Neural crest cell (in vitro differentiated cells): ENCODE data around the gene C1R. TPM values are rescaled to one million over a fixed set of nuclear protein-coding genes. Genes with fewer than 3 reads are reported as not detected.
"Not testable (repeated sequence)": the region's sequence is repeated elsewhere in the genome, so short reads cannot be mapped to it uniquely, and the experiment has no call there.

Experiments used
- DNase-seq: peaks from one replicate; pipeline ENCODE4 v3.0.0; 2021; ENCODE audit warnings: low read depth, mixed read lengths, low spot score
- H3K27ac Mint-ChIP-seq: one replicate; pipeline ENCODE4 v1.8.0; 2021; ENCODE audit warnings: mild to moderate bottlenecking, mixed read lengths; ENCODE audit not compliant: unreplicated experiment
- H3K27me3 Mint-ChIP-seq: 2 replicates; pipeline ENCODE4 v1.8.0; 2021; ENCODE audit warnings: low read depth, mild to moderate bottlenecking, mixed read lengths
- H3K36me3 Mint-ChIP-seq: 2 replicates; pipeline ENCODE4 v1.8.0; 2021; ENCODE audit warnings: low read depth, mild to moderate bottlenecking, mixed read lengths
- H3K4me1 Mint-ChIP-seq: 2 replicates; pipeline ENCODE4 v1.8.0; 2021; ENCODE audit warnings: mixed read lengths
- H3K4me3 Mint-ChIP-seq: one replicate; pipeline ENCODE4 v1.8.0; 2021; ENCODE audit warnings: mild to moderate bottlenecking, mixed read lengths
- H3K9me3 Mint-ChIP-seq: 2 replicates; pipeline ENCODE4 v1.8.0; 2021; ENCODE audit warnings: mixed read lengths
- total RNA-seq: library from RNA; stranded (reverse); gene quantifications from 2 replicates; pipeline ENCODE4 v1.2.1, GENCODE V29; 2021
- TF ChIP-seq, protein P1 (sequence below): fragments of 200-600 bp; sonication (generic); conservative IDR thresholded peaks from 2 replicates; pipeline ENCODE4 v1.5.0; 2021; ENCODE audit warnings: antibody characterized with exemption, mild to moderate bottlenecking

Gene C1R
- total RNA-seq, 1 donor from 2014 or later, result 4.0 TPM

- H3K27ac Mint-ChIP-seq, result no peak overlapping the region
- no peak for DNase-seq
Measured at GRCh38 chr12:7110661-7111060, 18.4 kb upstream of the C1R start.

DNA sequence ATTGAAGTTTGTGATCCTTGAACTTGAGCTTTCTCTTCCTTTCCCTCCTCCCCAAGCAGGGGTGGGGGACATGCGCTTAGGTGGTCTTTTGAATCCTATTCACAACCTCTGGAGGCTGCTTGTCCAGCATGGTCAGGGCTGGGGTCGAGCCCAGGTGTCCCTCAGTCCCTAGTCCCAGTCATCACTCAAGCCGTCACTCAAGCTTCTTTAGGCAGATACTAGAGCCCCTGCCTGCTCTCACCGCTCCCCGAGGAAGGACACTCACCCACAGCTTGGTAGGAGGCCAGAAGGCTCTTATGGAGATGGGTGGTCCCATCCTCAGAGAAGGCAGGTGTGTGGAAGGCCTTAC is 17.3 kb upstream of the C1R start:
- Mint-ChIP-seq H3K9me3 (peaks cover 14% of the 10 kb centered on the region), H3K36me3 (peaks cover 16% of the 10 kb centered on the region), H3K27me3 (no peaks in the 10 kb centered on the region), H3K4me1 (peaks cover 18% of the 10 kb centered on the region), H3K27ac (peak overlapping the region; percentile 31), H3K4me3 (peak overlapping the region; percentile 87)
- no peak for DNase-seq
- TF ChIP-seq, protein P1, sequence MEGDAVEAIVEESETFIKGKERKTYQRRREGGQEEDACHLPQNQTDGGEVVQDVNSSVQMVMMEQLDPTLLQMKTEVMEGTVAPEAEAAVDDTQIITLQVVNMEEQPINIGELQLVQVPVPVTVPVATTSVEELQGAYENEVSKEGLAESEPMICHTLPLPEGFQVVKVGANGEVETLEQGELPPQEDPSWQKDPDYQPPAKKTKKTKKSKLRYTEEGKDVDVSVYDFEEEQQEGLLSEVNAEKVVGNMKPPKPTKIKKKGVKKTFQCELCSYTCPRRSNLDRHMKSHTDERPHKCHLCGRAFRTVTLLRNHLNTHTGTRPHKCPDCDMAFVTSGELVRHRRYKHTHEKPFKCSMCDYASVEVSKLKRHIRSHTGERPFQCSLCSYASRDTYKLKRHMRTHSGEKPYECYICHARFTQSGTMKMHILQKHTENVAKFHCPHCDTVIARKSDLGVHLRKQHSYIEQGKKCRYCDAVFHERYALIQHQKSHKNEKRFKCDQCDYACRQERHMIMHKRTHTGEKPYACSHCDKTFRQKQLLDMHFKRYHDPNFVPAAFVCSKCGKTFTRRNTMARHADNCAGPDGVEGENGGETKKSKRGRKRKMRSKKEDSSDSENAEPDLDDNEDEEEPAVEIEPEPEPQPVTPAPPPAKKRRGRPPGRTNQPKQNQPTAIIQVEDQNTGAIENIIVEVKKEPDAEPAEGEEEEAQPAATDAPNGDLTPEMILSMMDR, result no peak

More at GRCh38 chr12:7110661-7111060, 18.4 kb upstream of the C1R start:
- H3K4me1 Mint-ChIP-seq, result peaks cover 18% of the 10 kb centered on the region
- H3K36me3 Mint-ChIP-seq, result peaks cover 13% of the 10 kb centered on the region
- peaks cover 12% of the 10 kb centered on the region for H3K9me3 Mint-ChIP-seq
- no peaks in the 10 kb centered on the region for H3K27me3 Mint-ChIP-seq
- TF ChIP-seq, protein P1, result no peak
- H3K4me3 Mint-ChIP-seq, result no peak overlapping the region

DNA sequence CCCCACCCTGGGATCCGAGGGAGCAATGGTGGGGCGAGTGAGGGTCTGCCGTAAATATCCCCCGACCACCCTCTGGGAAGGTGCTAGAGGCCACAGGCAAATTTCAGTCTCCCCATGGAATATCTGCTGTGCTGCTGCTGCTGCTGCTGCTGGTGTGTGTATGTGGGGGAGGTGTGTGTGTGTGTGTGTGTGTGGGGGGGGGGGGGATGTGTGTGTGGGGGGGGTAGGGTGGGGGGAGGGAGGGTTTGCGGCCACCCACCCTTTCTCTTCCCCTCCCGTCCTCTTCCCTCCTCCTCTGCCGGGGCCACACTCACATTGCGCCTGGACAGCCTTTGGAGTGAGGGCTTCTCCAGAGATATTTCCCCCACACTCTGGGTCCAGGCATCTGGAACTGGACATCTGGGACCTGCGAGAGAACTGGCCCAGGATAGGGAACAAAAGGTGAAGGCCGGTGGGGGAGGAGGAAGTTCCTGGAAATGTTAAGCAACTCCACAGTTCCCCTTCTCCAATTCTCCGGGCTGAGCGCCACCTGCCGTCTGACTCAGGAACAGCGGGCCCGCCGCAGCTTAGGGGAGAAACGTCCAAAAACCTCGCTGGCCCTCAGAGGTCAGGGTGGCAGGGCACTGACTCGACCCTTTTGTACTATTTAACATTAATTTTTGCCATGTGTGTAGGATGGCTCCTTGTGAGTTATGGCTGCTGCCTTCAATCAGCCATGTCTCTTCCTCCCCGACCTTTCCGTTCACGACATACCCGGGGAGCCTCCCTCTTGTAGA is 16.7 kb upstream of the C1R start, which contains the start of gene C1RL:
Gene C1RL (minus strand): TSS at position 419 of the 776 bp plus-strand sequence. CDS start 34 bp downstream, at position 385.
- Mint-ChIP-seq H3K27ac (peak within 1 kb of the TSS; percentile 95), H3K4me3 (peak within 1 kb of the TSS; percentile 89), H3K27me3 (no peaks in the 10 kb centered on the region), H3K36me3 (peaks cover 16% of the 10 kb centered on the region), H3K4me1 (peaks cover 18% of the 10 kb centered on the region), H3K9me3 (peaks cover 14% of the 10 kb centered on the region)
- peak; percentile 96 for DNase-seq
- TF ChIP-seq, protein P1, result peak; percentile 99

DNA sequence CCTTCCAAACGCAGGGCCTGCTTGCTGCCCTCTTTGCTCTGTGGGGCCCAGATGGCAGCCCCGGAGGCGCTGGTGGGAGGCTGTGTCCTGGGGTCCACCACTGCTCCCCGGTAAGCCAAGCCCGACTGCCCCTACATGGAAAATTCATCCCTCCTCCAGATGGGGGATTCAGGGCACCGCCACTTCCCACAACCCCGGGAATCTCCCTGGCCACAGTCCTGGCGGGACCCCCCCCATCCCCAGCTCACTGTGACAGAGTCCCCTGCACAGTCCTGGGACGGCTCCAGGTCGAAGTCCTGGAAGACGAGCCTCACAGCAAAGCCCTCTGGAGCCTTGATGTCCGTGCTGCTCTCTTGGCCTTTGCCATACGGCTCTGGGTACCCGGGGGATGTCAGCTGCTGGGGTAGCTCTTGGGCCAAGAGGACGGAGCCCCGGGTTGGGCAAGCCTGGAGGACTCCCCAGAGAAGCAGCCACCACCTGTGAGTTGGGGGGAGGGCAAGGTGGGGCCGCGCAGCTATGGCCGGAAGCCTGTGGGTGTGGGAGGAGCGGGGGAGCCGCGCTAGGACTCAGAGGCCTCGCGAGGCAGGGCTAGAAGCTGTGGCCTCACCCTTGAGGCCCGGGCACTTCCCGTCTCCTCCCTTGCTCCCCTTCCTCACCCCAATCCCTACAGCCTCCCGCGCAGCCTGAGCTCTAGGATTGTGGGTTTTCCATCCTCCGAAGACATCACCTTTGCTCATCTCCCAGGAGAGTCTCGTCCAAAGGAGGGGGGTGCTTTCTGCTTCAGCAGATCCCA is 16.0 kb upstream of the C1R start:
- Mint-ChIP-seq H3K27me3 (no peaks in the 10 kb centered on the region), H3K36me3 (peaks cover 16% of the 10 kb centered on the region), H3K4me1 (peaks cover 14% of the 10 kb centered on the region), H3K27ac (peak overlapping the region; percentile 95), H3K9me3 (peaks cover 14% of the 10 kb centered on the region), H3K4me3 (peak overlapping the region; percentile 89)
- DNase-seq, result peak; percentile 8
- TF ChIP-seq, protein P1, result no peak

GRCh38 chr12:7107636-7108002 is 15.4 kb upstream of the C1R start:
- Mint-ChIP-seq H3K9me3 (peaks cover 14% of the 10 kb centered on the region), H3K36me3 (peaks cover 16% of the 10 kb centered on the region), H3K27ac (peak overlapping the region; percentile 78), H3K4me1 (peaks cover 14% of the 10 kb centered on the region), H3K4me3 (peak overlapping the region; percentile 89), H3K27me3 (no peaks in the 10 kb centered on the region)
- TF ChIP-seq, protein P1, result no peak
- no peak for DNase-seq

DNA sequence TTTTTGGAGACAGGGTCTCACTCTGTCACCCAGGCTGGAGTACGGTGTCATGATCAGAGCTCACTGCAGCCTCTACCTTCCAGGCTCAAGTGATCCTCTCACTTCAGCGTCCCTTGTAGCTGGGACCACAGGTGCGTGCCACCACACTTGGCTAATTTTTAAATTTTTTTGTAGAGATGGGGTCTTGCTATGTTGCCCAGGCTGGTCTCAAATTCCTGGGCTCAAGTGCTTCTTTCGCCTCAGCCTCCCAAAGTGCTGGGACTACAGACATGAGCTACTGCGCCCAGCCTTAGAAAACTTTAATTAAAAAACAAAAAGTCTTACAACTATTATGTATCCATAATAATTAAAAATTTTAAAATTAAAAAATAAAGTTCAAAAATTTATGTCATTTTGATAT is 14.9 kb upstream of the C1R start:
- not testable (repeated sequence) for DNase-seq, H3K27ac Mint-ChIP-seq, H3K4me3 Mint-ChIP-seq, H3K27me3 Mint-ChIP-seq
- Mint-ChIP-seq H3K9me3 (peaks cover 14% of the 10 kb centered on the region), H3K36me3 (peaks cover 16% of the 10 kb centered on the region), H3K4me1 (peaks cover 14% of the 10 kb centered on the region)
